Uterus (tissue), 2 donors: ENCODE data around the gene GPRIN2.
"Not testable (repeated sequence)": the region's sequence is repeated elsewhere in the genome, so short reads cannot be mapped to it uniquely, and the experiment has no call there.

Experiments
- POLR2A ChIP-seq, 2 donors: fragments of 450-650 bp; IDR thresholded peaks; one replicate each; pipeline ENCODE4 v1.6.1; 2016; ENCODE audit warnings: antibody characterized with exemption in 2 of 2, mild to moderate bottlenecking in 1 of 2, moderate library complexity in 1 of 2
- TF ChIP-seq, protein P1 (sequence below), 4 experiments: fragments of 200-600 bp in 2 of 4; fragments of 450-650 bp in 2 of 4; sonication (generic) in 2 of 4; IDR thresholded peaks; one replicate each; pipeline ENCODE4 v1.5.1; 2016 to 2019; ENCODE audit warnings: antibody characterized with exemption in 4 of 4, mild to moderate bottlenecking in 2 of 4, moderate library complexity in 1 of 4

DNA sequence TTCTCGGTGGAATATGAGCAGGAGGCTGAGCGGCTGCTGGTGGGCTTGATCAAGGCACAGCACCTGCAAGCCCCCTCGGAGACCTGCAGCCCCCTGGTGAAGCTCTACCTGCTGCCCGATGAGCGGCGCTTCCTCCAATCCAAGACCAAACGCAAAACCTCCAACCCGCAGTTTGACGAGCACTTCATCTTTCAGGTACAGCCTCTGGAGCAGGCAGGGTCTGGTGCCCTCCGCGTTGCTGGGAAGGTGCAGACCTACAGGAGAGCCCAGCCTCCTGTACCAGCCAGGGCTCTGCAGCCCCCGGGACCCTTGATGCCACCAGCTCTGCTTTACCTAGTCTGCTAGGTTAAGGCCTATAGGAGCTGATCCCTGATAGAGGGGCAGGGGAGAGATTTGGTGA lies 25.5 kb upstream of the GPRIN2 start:
- TF ChIP-seq, protein P1, sequence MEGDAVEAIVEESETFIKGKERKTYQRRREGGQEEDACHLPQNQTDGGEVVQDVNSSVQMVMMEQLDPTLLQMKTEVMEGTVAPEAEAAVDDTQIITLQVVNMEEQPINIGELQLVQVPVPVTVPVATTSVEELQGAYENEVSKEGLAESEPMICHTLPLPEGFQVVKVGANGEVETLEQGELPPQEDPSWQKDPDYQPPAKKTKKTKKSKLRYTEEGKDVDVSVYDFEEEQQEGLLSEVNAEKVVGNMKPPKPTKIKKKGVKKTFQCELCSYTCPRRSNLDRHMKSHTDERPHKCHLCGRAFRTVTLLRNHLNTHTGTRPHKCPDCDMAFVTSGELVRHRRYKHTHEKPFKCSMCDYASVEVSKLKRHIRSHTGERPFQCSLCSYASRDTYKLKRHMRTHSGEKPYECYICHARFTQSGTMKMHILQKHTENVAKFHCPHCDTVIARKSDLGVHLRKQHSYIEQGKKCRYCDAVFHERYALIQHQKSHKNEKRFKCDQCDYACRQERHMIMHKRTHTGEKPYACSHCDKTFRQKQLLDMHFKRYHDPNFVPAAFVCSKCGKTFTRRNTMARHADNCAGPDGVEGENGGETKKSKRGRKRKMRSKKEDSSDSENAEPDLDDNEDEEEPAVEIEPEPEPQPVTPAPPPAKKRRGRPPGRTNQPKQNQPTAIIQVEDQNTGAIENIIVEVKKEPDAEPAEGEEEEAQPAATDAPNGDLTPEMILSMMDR (IDR thresholded peaks at IDR 0.05): not testable (repeated sequence)
- TF ChIP-seq POLR2A (IDR thresholded peaks at IDR 0.05): not testable (repeated sequence)
